ENCODE data around the gene DAPK2.

- TF ChIP-seq, protein P1, sequence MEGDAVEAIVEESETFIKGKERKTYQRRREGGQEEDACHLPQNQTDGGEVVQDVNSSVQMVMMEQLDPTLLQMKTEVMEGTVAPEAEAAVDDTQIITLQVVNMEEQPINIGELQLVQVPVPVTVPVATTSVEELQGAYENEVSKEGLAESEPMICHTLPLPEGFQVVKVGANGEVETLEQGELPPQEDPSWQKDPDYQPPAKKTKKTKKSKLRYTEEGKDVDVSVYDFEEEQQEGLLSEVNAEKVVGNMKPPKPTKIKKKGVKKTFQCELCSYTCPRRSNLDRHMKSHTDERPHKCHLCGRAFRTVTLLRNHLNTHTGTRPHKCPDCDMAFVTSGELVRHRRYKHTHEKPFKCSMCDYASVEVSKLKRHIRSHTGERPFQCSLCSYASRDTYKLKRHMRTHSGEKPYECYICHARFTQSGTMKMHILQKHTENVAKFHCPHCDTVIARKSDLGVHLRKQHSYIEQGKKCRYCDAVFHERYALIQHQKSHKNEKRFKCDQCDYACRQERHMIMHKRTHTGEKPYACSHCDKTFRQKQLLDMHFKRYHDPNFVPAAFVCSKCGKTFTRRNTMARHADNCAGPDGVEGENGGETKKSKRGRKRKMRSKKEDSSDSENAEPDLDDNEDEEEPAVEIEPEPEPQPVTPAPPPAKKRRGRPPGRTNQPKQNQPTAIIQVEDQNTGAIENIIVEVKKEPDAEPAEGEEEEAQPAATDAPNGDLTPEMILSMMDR (IDR thresholded peaks at IDR 0.05): no peak
- TF ChIP-seq, protein P2, sequence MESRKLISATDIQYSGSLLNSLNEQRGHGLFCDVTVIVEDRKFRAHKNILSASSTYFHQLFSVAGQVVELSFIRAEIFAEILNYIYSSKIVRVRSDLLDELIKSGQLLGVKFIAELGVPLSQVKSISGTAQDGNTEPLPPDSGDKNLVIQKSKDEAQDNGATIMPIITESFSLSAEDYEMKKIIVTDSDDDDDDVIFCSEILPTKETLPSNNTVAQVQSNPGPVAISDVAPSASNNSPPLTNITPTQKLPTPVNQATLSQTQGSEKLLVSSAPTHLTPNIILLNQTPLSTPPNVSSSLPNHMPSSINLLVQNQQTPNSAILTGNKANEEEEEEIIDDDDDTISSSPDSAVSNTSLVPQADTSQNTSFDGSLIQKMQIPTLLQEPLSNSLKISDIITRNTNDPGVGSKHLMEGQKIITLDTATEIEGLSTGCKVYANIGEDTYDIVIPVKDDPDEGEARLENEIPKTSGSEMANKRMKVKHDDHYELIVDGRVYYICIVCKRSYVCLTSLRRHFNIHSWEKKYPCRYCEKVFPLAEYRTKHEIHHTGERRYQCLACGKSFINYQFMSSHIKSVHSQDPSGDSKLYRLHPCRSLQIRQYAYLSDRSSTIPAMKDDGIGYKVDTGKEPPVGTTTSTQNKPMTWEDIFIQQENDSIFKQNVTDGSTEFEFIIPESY (IDR thresholded peaks at IDR 0.05; ENCODE audit: borderline replicate concordance, low read depth): no peak
- TF ChIP-seq SMC3 (IDR thresholded peaks at IDR 0.05; ENCODE audit: low read depth, low read length) (no peak), GABPA (IDR thresholded peaks at IDR 0.05; ENCODE audit: low read depth) (no peak), RFX5 (IDR thresholded peaks at IDR 0.05; ENCODE audit: low read length) (no peak)
These were observed 67.0 kb downstream of the DAPK2 start for GRCh38 chr15:63979262-63979793.

Measured in SK-N-SH (cell line).